Upper lobe of right lung (tissue), 1 donor: ENCODE data around the gene CCDC107. TPM values are rescaled to one million over a fixed set of nuclear protein-coding genes. Genes with fewer than 3 reads are reported as not detected.

Source experiments
- ATAC-seq: fragments of 200-7000 bp; cut with Tn5 transposase; one replicate; pipeline ENCODE4 v1.9.1; 2020; ENCODE audit warnings: mild to moderate bottlenecking, moderate library complexity
- DNase-seq: peaks from one replicate; pipeline ENCODE4 v3.0.0-alpha.2; 2020
- H3K27ac ChIP-seq: fragments of 200-600 bp; one replicate; pipeline ENCODE4 v1.8.0; 2022
- H3K27me3 ChIP-seq: fragments of 200-600 bp; one replicate; pipeline ENCODE4 v1.8.0; 2022; ENCODE audit warnings: mild to moderate bottlenecking
- H3K36me3 ChIP-seq: fragments of 200-600 bp; one replicate; pipeline ENCODE4 v1.8.0; 2022
- H3K4me1 ChIP-seq: fragments of 200-600 bp; one replicate; pipeline ENCODE4 v1.8.0; 2022
- H3K4me3 ChIP-seq: fragments of 200-600 bp; one replicate; pipeline ENCODE4 v1.8.0; 2022; ENCODE audit warnings: mild to moderate bottlenecking
- H3K9me3 ChIP-seq: fragments of 200-600 bp; one replicate; pipeline ENCODE4 v1.8.0; 2022
- CTCF ChIP-seq: fragments of 200-600 bp; IDR thresholded peaks from one replicate; pipeline ENCODE4 v1.8.0; 2022; ENCODE audit warnings: antibody characterized with exemption
- intact Hi-C: fragments of 100-400 bp; cut with DNase I; formaldehyde crosslinking; loops from one replicate; pipeline ENCODE4 v1.11.0; 2022
- microRNA-seq: library from miRNA; unstranded; fragments of <30 nt; microRNA quantifications from one replicate; pipeline ENCODE4 v1.2.0, GENCODE V29; 2020; ENCODE audit warnings: borderline microRNAs expressed
- total RNA-seq: library from RNA; stranded (reverse); fragmentation: NEBNext Ultra II Directional; extraction: Animal tissue kit (Norgen Biotek cat#: 25700); gene quantifications from one replicate; pipeline ENCODE4 v1.2.1, GENCODE V29; 2021
- donor health status: DM: no; HTN: yes; CAD: no; lungs with severe emphysema.

The CCDC107 gene
- total RNA-seq, 1 donor from 2014 or later: 31.1 TPM

GRCh38 chr9:35706951-35707350, 48.9 kb downstream of the CCDC107 start:
- Histone ChIP-seq H3K4me1 (no peaks in the 10 kb centered on the region), H3K4me3 (no peak overlapping the region), H3K27ac (no peak overlapping the region), H3K36me3 (peaks cover 100% of the 10 kb centered on the region), H3K9me3 (no peaks in the 10 kb centered on the region), H3K27me3 (no peaks in the 10 kb centered on the region)
- intact Hi-C loops: no loop called here
- DNase-seq (no peak), ATAC-seq (no peak)
- no peak for TF ChIP-seq CTCF

GRCh38 chr9:35708146-35708545, 50.1 kb downstream of the CCDC107 start:
- DNase-seq: no peak
- Histone ChIP-seq H3K4me1 (no peaks in the 10 kb centered on the region), H3K36me3 (peaks cover 100% of the 10 kb centered on the region), H3K9me3 (no peaks in the 10 kb centered on the region), H3K27me3 (no peaks in the 10 kb centered on the region), H3K4me3 (no peak overlapping the region), H3K27ac (no peak overlapping the region)
- TF ChIP-seq CTCF: no peak
- intact Hi-C loops: no loop called here
- ATAC-seq: no peak

GRCh38 chr9:35710818-35711500, 52.9 kb downstream of the CCDC107 start:
- intact Hi-C loops: no loop called here
- ATAC-seq: no peak

More at GRCh38 chr9:35710818-35711500, 52.9 kb downstream of the CCDC107 start:
- no peak for DNase-seq
- no peaks in the 10 kb centered on the region for H3K9me3 ChIP-seq
- no peaks in the 10 kb centered on the region for H3K4me1 ChIP-seq
- no peak overlapping the region for H3K4me3 ChIP-seq
- H3K27me3 ChIP-seq: no peaks in the 10 kb centered on the region
- peaks cover 100% of the 10 kb centered on the region for H3K36me3 ChIP-seq
- TF ChIP-seq CTCF: no peak
- no peak overlapping the region for H3K27ac ChIP-seq

Small RNAs within 50 kb of the gene (microRNA-seq; reads per million reads assigned to microRNA genes)
- gene MIR6852: not detected

Other genes with a start within 250 kb of the CCDC107 start
- gene RUSC2, start 168.2 kb upstream of the CCDC107 start, total RNA-seq: 31.5 TPM
- 43.9 TPM for gene TESK1, start 53.0 kb upstream of the CCDC107 start, total RNA-seq
- 3.0 TPM for gene CD72, start 39.9 kb upstream of the CCDC107 start, total RNA-seq
- gene SIT1, start 7.4 kb upstream of the CCDC107 start, total RNA-seq: 2.2 TPM
- 30,828 TPM for gene RMRP, start 273 bp upstream of the CCDC107 start, total RNA-seq
- gene ARHGEF39, start 6.9 kb downstream of the CCDC107 start, total RNA-seq: 0.38 TPM
- gene CA9, start 15.6 kb downstream of the CCDC107 start, total RNA-seq: 0.55 TPM
- 161 TPM for gene TPM2, start 31.6 kb downstream of the CCDC107 start, total RNA-seq
- 439 TPM for gene TLN1, start 73.9 kb downstream of the CCDC107 start, total RNA-seq
- gene CREB3, start 74.4 kb downstream of the CCDC107 start, total RNA-seq: 34.9 TPM
- 99.1 TPM for gene GBA2, start 90.9 kb downstream of the CCDC107 start, total RNA-seq
- gene RGP1, start 91.0 kb downstream of the CCDC107 start, total RNA-seq: 34.6 TPM
- gene MSMP, start 96.0 kb downstream of the CCDC107 start, total RNA-seq: not detected
- 21.7 TPM for gene NPR2, start 133.3 kb downstream of the CCDC107 start, total RNA-seq
- 2.8 TPM for gene SPAG8, start 154.0 kb downstream of the CCDC107 start, total RNA-seq
- 37.1 TPM for gene HINT2, start 156.8 kb downstream of the CCDC107 start, total RNA-seq
- not detected for gene FAM221B, start 170.4 kb downstream of the CCDC107 start, total RNA-seq
- gene TMEM8B, start 170.9 kb downstream of the CCDC107 start, total RNA-seq: 13.7 TPM
- gene OR13J1, start 212.1 kb downstream of the CCDC107 start, total RNA-seq: not detected
- 10.8 TPM for gene HRCT1, start 247.9 kb downstream of the CCDC107 start, total RNA-seq